Peyer's patch (tissue), 4 donors: Measurements from ENCODE around the gene PTGDR2.

Experiments
- POLR2A ChIP-seq, 2 donors: fragments of 450-650 bp; IDR thresholded peaks; one replicate each; pipeline ENCODE4 v1.5.1; 2017; ENCODE audit warnings: antibody characterized with exemption in 2 of 2, mild to moderate bottlenecking in 2 of 2, moderate library complexity in 2 of 2
- TF ChIP-seq, protein P1 (sequence below), 6 experiments: fragments of 450-650 bp in 4 of 6; fragments of 200-600 bp in 2 of 6; sonication (generic) in 1 of 6; IDR thresholded peaks; one replicate each; pipeline ENCODE4 v1.5.1; 2017 to 2019; ENCODE audit warnings: antibody characterized with exemption in 6 of 6, mild to moderate bottlenecking in 3 of 6, moderate library complexity in 1 of 6

DNA sequence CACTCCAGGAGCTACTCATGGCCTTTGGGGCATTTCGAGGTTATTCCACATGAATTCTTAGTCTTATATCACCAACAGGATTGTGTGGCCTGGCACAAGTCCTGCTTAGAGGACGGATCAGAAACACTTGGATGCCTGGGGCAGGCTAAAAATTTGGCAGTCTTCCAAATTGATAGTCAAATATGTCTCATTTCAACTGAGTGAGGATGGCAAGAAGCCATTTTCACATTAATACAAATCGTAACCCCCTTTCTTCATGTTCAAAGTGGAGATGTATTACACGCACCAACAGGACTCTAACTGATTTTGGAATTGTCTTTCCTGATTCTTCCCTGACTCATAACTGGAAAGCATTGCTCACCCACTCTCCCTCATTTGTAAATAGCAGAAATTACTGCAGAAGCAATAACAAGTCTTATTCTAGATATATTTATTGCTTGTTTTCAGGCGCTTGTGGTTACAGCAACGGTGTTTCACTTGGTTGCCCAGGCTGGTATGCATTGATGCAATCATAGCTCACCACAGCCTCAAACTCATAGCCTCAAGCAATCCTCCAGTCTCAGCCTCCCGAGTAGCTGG, 24.2 kb downstream of the PTGDR2 start:
- TF ChIP-seq, protein P1, sequence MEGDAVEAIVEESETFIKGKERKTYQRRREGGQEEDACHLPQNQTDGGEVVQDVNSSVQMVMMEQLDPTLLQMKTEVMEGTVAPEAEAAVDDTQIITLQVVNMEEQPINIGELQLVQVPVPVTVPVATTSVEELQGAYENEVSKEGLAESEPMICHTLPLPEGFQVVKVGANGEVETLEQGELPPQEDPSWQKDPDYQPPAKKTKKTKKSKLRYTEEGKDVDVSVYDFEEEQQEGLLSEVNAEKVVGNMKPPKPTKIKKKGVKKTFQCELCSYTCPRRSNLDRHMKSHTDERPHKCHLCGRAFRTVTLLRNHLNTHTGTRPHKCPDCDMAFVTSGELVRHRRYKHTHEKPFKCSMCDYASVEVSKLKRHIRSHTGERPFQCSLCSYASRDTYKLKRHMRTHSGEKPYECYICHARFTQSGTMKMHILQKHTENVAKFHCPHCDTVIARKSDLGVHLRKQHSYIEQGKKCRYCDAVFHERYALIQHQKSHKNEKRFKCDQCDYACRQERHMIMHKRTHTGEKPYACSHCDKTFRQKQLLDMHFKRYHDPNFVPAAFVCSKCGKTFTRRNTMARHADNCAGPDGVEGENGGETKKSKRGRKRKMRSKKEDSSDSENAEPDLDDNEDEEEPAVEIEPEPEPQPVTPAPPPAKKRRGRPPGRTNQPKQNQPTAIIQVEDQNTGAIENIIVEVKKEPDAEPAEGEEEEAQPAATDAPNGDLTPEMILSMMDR (IDR thresholded peaks at IDR 0.05), result no peak
- TF ChIP-seq POLR2A (IDR thresholded peaks at IDR 0.05), result no peak
